HepG2 (cell line): ENCODE results near the gene BICDL2. TPM values are rescaled to one million over a fixed set of nuclear protein-coding genes. Genes with fewer than 3 reads are reported as not detected.

Source experiments
- CBFB ChIP-seq: sonication (generic); formaldehyde crosslinking; IDR thresholded peaks from 2 replicates; pipeline ENCODE4 v1.4.0; 2020; ENCODE audit warnings: missing genetic modification reagents
- DPF2 ChIP-seq: sonication (generic); formaldehyde crosslinking; IDR thresholded peaks from 2 replicates; pipeline ENCODE4 v1.4.0; 2020; ENCODE audit warnings: mild to moderate bottlenecking, low read depth, missing genetic modification reagents, borderline replicate concordance
- HNF4G ChIP-seq, 2 experiments: sonication (generic) in 1 of 2; formaldehyde crosslinking in 1 of 2; IDR thresholded peaks; 2 replicates each; pipeline versions ENCODE4 v1.4.0 to v1.6.1; 2011 to 2020; ENCODE audit warnings: borderline replicate concordance in 2 of 2, low read depth in 2 of 2, mild to moderate bottlenecking in 2 of 2, low read length in 1 of 2, missing genetic modification reagents in 1 of 2, moderate library complexity in 1 of 2
- HNRNPK ChIP-seq: fragments of 200-400 bp; formaldehyde crosslinking; IDR thresholded peaks from 2 replicates; pipeline ENCODE4 v1.6.1; 2018; ENCODE audit warnings: low read length, low read depth, moderate library complexity, mild to moderate bottlenecking; ENCODE audit not compliant: poor library complexity, severe bottlenecking
- ISX ChIP-seq: sonication (generic); formaldehyde crosslinking; conservative IDR thresholded peaks from 2 replicates; pipeline ENCODE4 v1.5.0; 2020; ENCODE audit warnings: missing genetic modification reagents
- MYNN ChIP-seq: sonication (generic); formaldehyde crosslinking; IDR thresholded peaks from 2 replicates; pipeline ENCODE4 v1.4.0; 2020; ENCODE audit warnings: mild to moderate bottlenecking, low read depth, missing genetic modification reagents
- NFKB2 ChIP-seq: sonication (generic); formaldehyde crosslinking; IDR thresholded peaks from 2 replicates; pipeline ENCODE4 v1.4.0; 2020; ENCODE audit warnings: missing genetic modification reagents, borderline replicate concordance
- NR3C1 ChIP-seq: sonication (generic); formaldehyde crosslinking; IDR thresholded peaks from 2 replicates; pipeline ENCODE4 v1.4.0; 2020; ENCODE audit warnings: missing genetic modification reagents
- RBFOX2 ChIP-seq: fragments of 200-400 bp; formaldehyde crosslinking; IDR thresholded peaks from 2 replicates; pipeline ENCODE4 v1.6.1; 2017; ENCODE audit warnings: low read depth, mild to moderate bottlenecking, low read length
- SP2 ChIP-seq: sonication (generic); formaldehyde crosslinking; IDR thresholded peaks from 2 replicates; pipeline ENCODE4 v1.5.1; 2020; ENCODE audit warnings: mild to moderate bottlenecking, missing genetic modification reagents
- SUZ12 ChIP-seq: fragments of 150-350 bp; IDR thresholded peaks from 2 replicates; pipeline ENCODE4 v1.6.1; 2014; ENCODE audit warnings: low read depth, low read length
- TBX2 ChIP-seq: sonication (generic); formaldehyde crosslinking; IDR thresholded peaks from 2 replicates; pipeline ENCODE4 v1.5.0; 2020; ENCODE audit warnings: missing genetic modification reagents, mild to moderate bottlenecking, borderline replicate concordance
- TBX3 ChIP-seq: fragments of 450-650 bp; IDR thresholded peaks from 2 replicates; pipeline ENCODE4 v1.6.1; 2017; ENCODE audit warnings: antibody characterized with exemption, mild to moderate bottlenecking, inconsistent platforms, borderline replicate concordance
- ZFX ChIP-seq: sonication (generic); formaldehyde crosslinking; IDR thresholded peaks from 2 replicates; pipeline ENCODE4 v1.4.0; 2020; ENCODE audit warnings: mild to moderate bottlenecking, low read depth, missing genetic modification reagents, moderate library complexity
- ZNF720 ChIP-seq: sonication (generic); formaldehyde crosslinking; IDR thresholded peaks from 2 replicates; pipeline ENCODE4 v1.4.0; 2020; ENCODE audit warnings: missing genetic modification reagents
- polyA plus RNA-seq, 8 experiments: library from polyadenylated mRNA; depleted of rRNA in 3 of 8; stranded (reverse) in 7 of 8; unstranded in 1 of 8; fragments of >200 nt; fragmentation: Illumina TruSeq in 4 of 8; extraction: Trizol in 4 of 8; gene quantifications; 2 replicates each; pipeline versions ENCODE4 v1.2.1 to v1.2.3, GENCODE V29; 2011 to 2016; ENCODE audit warnings: low read depth in 4 of 8, missing spikeins in 1 of 8, mixed read lengths in 1 of 8; ENCODE audit not compliant: insufficient read depth in 1 of 8
- total RNA-seq, 5 experiments: library from RNA; depleted of rRNA; stranded (reverse); fragments of >200 nt; fragmentation: Illumina TruSeq; extraction: Trizol; gene quantifications; 2 replicates each; pipeline ENCODE4 v1.2.3, GENCODE V29; 2016; ENCODE audit warnings: low read depth in 1 of 5
- TF ChIP-seq, protein P1 (sequence below), 2 experiments: fragments of 450-650 bp in 1 of 2; sonication (generic) in 1 of 2; formaldehyde crosslinking in 1 of 2; IDR thresholded peaks; 2 replicates each; pipeline versions ENCODE4 v1.6.1 to v1.8.0; 2016 to 2022; ENCODE audit warnings: antibody characterized with exemption in 1 of 2, mild to moderate bottlenecking in 1 of 2, missing genetic modification reagents in 1 of 2
- TF ChIP-seq, protein P2 (sequence below): IDR thresholded peaks from 2 replicates; pipeline ENCODE4 v1.6.1; 2012; ENCODE audit warnings: inconsistent platforms
- TF ChIP-seq, protein P3 (sequence below): fragments of 450-650 bp; IDR thresholded peaks from 2 replicates; pipeline ENCODE4 v1.6.1; 2016

BICDL2 gene
- total and polyA plus RNA-seq, 2 of the 13 experiments (the other 11 are each of a cell fraction or from before 2014, with no cell fraction given) = 0.12 TPM; not detected in 1

DNA sequence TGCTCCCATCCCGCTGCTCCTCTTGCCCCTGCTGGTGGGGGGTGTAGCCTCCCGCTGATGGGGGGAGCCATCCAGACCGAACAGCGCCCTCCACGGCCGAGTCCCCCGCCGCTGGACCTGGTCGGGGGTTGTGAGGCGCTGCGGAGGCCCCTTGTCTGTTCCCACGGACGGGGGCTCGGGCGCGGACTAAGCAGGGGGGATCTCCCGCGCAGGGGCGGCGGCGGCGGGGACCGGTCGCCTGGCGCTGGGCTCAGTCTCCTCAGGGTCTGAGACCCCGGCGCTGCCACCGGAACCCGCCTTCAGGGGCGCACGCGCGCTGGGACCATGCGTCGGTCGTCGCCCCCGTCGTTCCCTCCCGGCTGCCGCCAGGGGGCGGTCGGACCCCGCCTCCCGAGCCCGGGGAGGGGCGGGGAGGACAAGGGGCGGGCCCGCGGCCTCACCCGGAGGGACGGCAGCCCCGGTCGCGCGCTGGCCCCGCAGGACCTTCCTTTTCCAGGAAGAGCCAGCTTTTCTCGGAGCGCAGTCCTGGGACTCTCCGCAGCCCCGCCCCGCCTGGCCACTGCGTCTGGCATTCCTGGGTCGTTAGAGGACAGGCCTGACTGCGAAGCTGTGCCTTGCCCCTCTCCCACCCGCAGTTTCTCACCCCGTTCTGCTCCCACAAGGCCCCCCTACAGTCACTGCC, 22.4 kb upstream of the BICDL2 start (continued):
- TF ChIP-seq, protein P1, sequence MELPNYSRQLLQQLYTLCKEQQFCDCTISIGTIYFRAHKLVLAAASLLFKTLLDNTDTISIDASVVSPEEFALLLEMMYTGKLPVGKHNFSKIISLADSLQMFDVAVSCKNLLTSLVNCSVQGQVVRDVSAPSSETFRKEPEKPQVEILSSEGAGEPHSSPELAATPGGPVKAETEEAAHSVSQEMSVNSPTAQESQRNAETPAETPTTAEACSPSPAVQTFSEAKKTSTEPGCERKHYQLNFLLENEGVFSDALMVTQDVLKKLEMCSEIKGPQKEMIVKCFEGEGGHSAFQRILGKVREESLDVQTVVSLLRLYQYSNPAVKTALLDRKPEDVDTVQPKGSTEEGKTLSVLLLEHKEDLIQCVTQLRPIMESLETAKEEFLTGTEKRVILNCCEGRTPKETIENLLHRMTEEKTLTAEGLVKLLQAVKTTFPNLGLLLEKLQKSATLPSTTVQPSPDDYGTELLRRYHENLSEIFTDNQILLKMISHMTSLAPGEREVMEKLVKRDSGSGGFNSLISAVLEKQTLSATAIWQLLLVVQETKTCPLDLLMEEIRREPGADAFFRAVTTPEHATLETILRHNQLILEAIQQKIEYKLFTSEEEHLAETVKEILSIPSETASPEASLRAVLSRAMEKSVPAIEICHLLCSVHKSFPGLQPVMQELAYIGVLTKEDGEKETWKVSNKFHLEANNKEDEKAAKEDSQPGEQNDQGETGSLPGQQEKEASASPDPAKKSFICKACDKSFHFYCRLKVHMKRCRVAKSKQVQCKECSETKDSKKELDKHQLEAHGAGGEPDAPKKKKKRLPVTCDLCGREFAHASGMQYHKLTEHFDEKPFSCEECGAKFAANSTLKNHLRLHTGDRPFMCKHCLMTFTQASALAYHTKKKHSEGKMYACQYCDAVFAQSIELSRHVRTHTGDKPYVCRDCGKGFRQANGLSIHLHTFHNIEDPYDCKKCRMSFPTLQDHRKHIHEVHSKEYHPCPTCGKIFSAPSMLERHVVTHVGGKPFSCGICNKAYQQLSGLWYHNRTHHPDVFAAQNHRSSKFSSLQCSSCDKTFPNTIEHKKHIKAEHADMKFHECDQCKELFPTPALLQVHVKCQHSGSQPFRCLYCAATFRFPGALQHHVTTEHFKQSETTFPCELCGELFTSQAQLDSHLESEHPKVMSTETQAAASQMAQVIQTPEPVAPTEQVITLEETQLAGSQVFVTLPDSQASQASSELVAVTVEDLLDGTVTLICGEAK (IDR thresholded peaks at IDR 0.05) = no peak
- TF ChIP-seq, protein P1 (CRISPR knock-in tag; IDR thresholded peaks at IDR 0.05) = no peak
- TF ChIP-seq NFKB2 (CRISPR knock-in tag) = 0 out of 2 replicates have a peak, but pooled peaks have one; percentile 40
- TF ChIP-seq, protein P2, sequence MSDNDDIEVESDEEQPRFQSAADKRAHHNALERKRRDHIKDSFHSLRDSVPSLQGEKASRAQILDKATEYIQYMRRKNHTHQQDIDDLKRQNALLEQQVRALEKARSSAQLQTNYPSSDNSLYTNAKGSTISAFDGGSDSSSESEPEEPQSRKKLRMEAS = peak; percentile 30; the same call in 1 of the 2 replicates
- TF ChIP-seq, protein P3, sequence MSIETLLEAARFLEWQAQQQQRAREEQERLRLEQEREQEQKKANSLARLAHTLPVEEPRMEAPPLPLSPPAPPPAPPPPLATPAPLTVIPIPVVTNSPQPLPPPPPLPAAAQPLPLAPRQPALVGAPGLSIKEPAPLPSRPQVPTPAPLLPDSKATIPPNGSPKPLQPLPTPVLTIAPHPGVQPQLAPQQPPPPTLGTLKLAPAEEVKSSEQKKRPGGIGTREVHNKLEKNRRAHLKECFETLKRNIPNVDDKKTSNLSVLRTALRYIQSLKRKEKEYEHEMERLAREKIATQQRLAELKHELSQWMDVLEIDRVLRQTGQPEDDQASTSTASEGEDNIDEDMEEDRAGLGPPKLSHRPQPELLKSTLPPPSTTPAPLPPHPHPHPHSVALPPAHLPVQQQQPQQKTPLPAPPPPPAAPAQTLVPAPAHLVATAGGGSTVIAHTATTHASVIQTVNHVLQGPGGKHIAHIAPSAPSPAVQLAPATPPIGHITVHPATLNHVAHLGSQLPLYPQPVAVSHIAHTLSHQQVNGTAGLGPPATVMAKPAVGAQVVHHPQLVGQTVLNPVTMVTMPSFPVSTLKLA = no peak
- no peak for TF ChIP-seq CBFB
- no peak for TF ChIP-seq DPF2 (CRISPR knock-in tag)
- TF ChIP-seq HNRNPK = peak; percentile 70
- TF ChIP-seq HNF4G (IDR thresholded peaks at IDR 0.05; ENCODE audit: borderline replicate concordance, low read depth, low read length) = no peak
- TF ChIP-seq HNF4G (CRISPR knock-in tag; IDR thresholded peaks at IDR 0.05; ENCODE audit: borderline replicate concordance, low read depth) = peak; percentile 60; the same call in 1 of the 2 replicates
- peak; percentile 76 for TF ChIP-seq ZFX (CRISPR knock-in tag)
- no peak for TF ChIP-seq ZNF720 (CRISPR knock-in tag)
- TF ChIP-seq SUZ12 = no peak
- peak; percentile 71 for TF ChIP-seq RBFOX2
- TF ChIP-seq ISX (CRISPR knock-in tag) = no peak
- no peak for TF ChIP-seq NR3C1 (CRISPR knock-in tag)
- TF ChIP-seq TBX2 (CRISPR knock-in tag) = peak; percentile 53; the same call in 1 of the 2 replicates
- no peak for TF ChIP-seq MYNN (CRISPR knock-in tag)
- no peak for TF ChIP-seq TBX3
- no peak; the same call in 1 of the 2 replicates for TF ChIP-seq SP2 (CRISPR knock-in tag)
